IMR-90 (cell line): ENCODE data around the gene DCAF6. TPM values are rescaled to one million over a fixed set of nuclear protein-coding genes. Genes with fewer than 3 reads are reported as not detected.

Experiments used
- ATAC-seq: fragments of 200-7000 bp; cut with Tn5 transposase; 2 replicates; pipeline ENCODE4 v1.9.1; 2020; ENCODE audit warnings: low read depth, mild to moderate bottlenecking, moderate library complexity
- BruUV-seq: library from RNA; stranded (reverse); fragments of 400-500 nt; replicated peaks from 2 replicates; lab custom pipeline; 2021; lab: Mats Ljungman, UMichigan
- CTCF ChIA-PET: fragments of 300-600 bp; formaldehyde crosslinking; extraction: SDS; loops from one replicate; lab custom pipeline; 2021; ENCODE audit warnings: antibody characterized with exemption; lab: Yijun Ruan, JAX
- POLR2A ChIA-PET: fragments of 300-600 bp; sonication (Branson Sonifier 250); formaldehyde crosslinking; loops from one replicate; lab custom pipeline; 2022; ENCODE audit warnings: antibody characterized with exemption; ENCODE audit not compliant: unreplicated experiment; lab: Charles Lee
- DNase-seq: peaks from one replicate; pipeline ENCODE4 v3.0.0; 2013
- H2AFZ ChIP-seq: replicated peaks from 2 replicates; pipeline ENCODE3; 2013; ENCODE audit warnings: low read length, mild to moderate bottlenecking; ENCODE audit not compliant: poor library complexity
- H2AK5ac ChIP-seq: 2 replicates; pipeline ENCODE4 v1.6.1; 2013; ENCODE audit warnings: low read depth, low read length, inconsistent platforms
- H2AK9ac ChIP-seq: replicated peaks from 2 replicates; pipeline ENCODE3; 2013; ENCODE audit warnings: mild to moderate bottlenecking, low read depth, low read length, moderate library complexity; ENCODE audit not compliant: poor library complexity
- H2BK120ac ChIP-seq: 2 replicates; pipeline ENCODE4 v1.6.1; 2013; ENCODE audit warnings: low read depth, low read length, inconsistent platforms
- H2BK15ac ChIP-seq: 3 replicates; pipeline ENCODE4 v1.6.1; 2013; ENCODE audit warnings: low read depth, low read length, inconsistent platforms
- H2BK20ac ChIP-seq: 2 replicates; pipeline ENCODE4 v1.6.1; 2013; ENCODE audit warnings: low read depth, mild to moderate bottlenecking, inconsistent platforms, low read length, moderate library complexity
- H2BK5ac ChIP-seq: 2 replicates; pipeline ENCODE4 v1.6.1; 2013; ENCODE audit warnings: mild to moderate bottlenecking, low read depth, low read length, inconsistent platforms; ENCODE audit not compliant: poor library complexity, severe bottlenecking
- H3K14ac ChIP-seq: replicated peaks from 2 replicates; pipeline ENCODE4 v1.6.1; 2013; ENCODE audit warnings: low read depth, low read length, inconsistent platforms
- H3K18ac ChIP-seq: 2 replicates; pipeline ENCODE4 v1.6.1; 2013; ENCODE audit warnings: low read depth, low read length, control low read depth
- H3K23ac ChIP-seq: 2 replicates; pipeline ENCODE4 v1.6.1; 2013; ENCODE audit warnings: low read depth, low read length, inconsistent platforms
- H3K27ac ChIP-seq: 2 replicates; pipeline ENCODE4 v1.5.1; 2013; ENCODE audit warnings: mild to moderate bottlenecking, control low read depth, low read length; ENCODE audit not compliant: insufficient read depth
- H3K27me3 ChIP-seq: 2 replicates; pipeline ENCODE4 v1.6.1; 2013; ENCODE audit warnings: low read length; ENCODE audit not compliant: control insufficient read depth, insufficient read depth
- H3K36me3 ChIP-seq: 2 replicates; pipeline ENCODE4 v1.6.1; 2013; ENCODE audit warnings: low read length, mixed read lengths; ENCODE audit not compliant: control insufficient read depth, insufficient read depth
- H3K4ac ChIP-seq: 2 replicates; pipeline ENCODE4 v1.6.1; 2013; ENCODE audit warnings: low read depth, low read length, inconsistent platforms
- H3K4me1 ChIP-seq: 2 replicates; pipeline ENCODE4 v1.6.1; 2013; ENCODE audit warnings: low read length, mixed read lengths; ENCODE audit not compliant: control insufficient read depth, insufficient read depth
- H3K4me2 ChIP-seq: 2 replicates; pipeline ENCODE4 v1.6.1; 2013; ENCODE audit warnings: low read depth, mild to moderate bottlenecking, control low read depth, low read length, moderate library complexity
- H3K4me3 ChIP-seq: 2 replicates; pipeline ENCODE4 v1.5.1; 2013; ENCODE audit warnings: low read depth, mild to moderate bottlenecking, control low read depth, low read length, moderate library complexity; ENCODE audit not compliant: insufficient read depth
- H3K56ac ChIP-seq: 2 replicates; pipeline ENCODE4 v1.6.1; 2013; ENCODE audit warnings: low read length, inconsistent platforms; ENCODE audit not compliant: insufficient read depth; ENCODE audit errors: extremely low read depth
- H3K79me1 ChIP-seq, 2 experiments: 2 replicates each; pipeline ENCODE4 v1.6.1; 2013; ENCODE audit warnings: low read length in 2 of 2, inconsistent platforms in 1 of 2, low read depth in 1 of 2
- H3K9ac ChIP-seq: 2 replicates; pipeline ENCODE4 v1.6.1; 2013; ENCODE audit warnings: low read depth, low read length, control low read depth
- H3K9me1 ChIP-seq: 2 replicates; pipeline ENCODE4 v1.6.1; 2013; ENCODE audit warnings: low read length, inconsistent platforms; ENCODE audit not compliant: insufficient read depth
- H3K9me3 ChIP-seq: 2 replicates; pipeline ENCODE4 v1.6.1; 2013; ENCODE audit warnings: low read length; ENCODE audit not compliant: control insufficient read depth, insufficient read depth
- H4K20me1 ChIP-seq: 2 replicates; pipeline ENCODE4 v1.6.1; 2013; ENCODE audit warnings: low read length, inconsistent platforms; ENCODE audit not compliant: insufficient read depth
- H4K5ac ChIP-seq: 2 replicates; pipeline ENCODE4 v1.6.1; 2013; ENCODE audit warnings: mild to moderate bottlenecking, low read depth, low read length, control low read depth
- H4K8ac ChIP-seq, 2 experiments: 2 replicates each; pipeline ENCODE4 v1.6.1; 2013; ENCODE audit warnings: low read depth in 2 of 2, low read length in 2 of 2, control low read depth in 1 of 2, inconsistent platforms in 1 of 2
- H4K91ac ChIP-seq: 2 replicates; pipeline ENCODE4 v1.6.1; 2013; ENCODE audit warnings: low read depth, low read length, inconsistent platforms; ENCODE audit not compliant: insufficient read depth
- CEBPB ChIP-seq: IDR thresholded peaks from 2 replicates; pipeline ENCODE4 v1.6.1; 2012; ENCODE audit warnings: low read depth, low read length, improper control_type of control experiment
- CHD1 ChIP-seq: IDR thresholded peaks from 2 replicates; pipeline ENCODE4 v1.6.1; 2012; ENCODE audit warnings: low read depth, low read length, improper control_type of control experiment
- FOS ChIP-seq: fragments of 150-350 bp; IDR thresholded peaks from 2 replicates; pipeline ENCODE4 v1.6.1; 2016; ENCODE audit warnings: low read depth, low read length
- MAFK ChIP-seq: IDR thresholded peaks from 2 replicates; pipeline ENCODE4 v1.6.1; 2012; ENCODE audit warnings: low read depth, low read length, improper control_type of control experiment
- MAZ ChIP-seq: IDR thresholded peaks from 2 replicates; pipeline ENCODE4 v1.6.1; 2012; ENCODE audit warnings: low read depth, mild to moderate bottlenecking, low read length, improper control_type of control experiment, moderate library complexity, borderline replicate concordance
- RCOR1 ChIP-seq: IDR thresholded peaks from 2 replicates; pipeline ENCODE4 v1.6.1; 2012; ENCODE audit warnings: mild to moderate bottlenecking, low read length, improper control_type of control experiment; ENCODE audit not compliant: insufficient replicate concordance
- RFX5 ChIP-seq: IDR thresholded peaks from 2 replicates; pipeline ENCODE4 v1.8.0; 2012; ENCODE audit warnings: low read depth, mild to moderate bottlenecking, low read length, moderate library complexity
- SMC3 ChIP-seq: fragments of 150-350 bp; IDR thresholded peaks from 2 replicates; pipeline ENCODE4 v1.6.1; 2016; ENCODE audit warnings: low read depth, mild to moderate bottlenecking, antibody characterized with exemption, low read length, moderate library complexity
- dilution Hi-C: fragments of 300-500 bp; cut with HindIII; formaldehyde crosslinking; loops from one replicate; pipeline ENCODE4 v1.14.3; 2018; ENCODE audit warnings: low sequenced_read_pairs; ENCODE audit not compliant: unreplicated experiment
- in situ Hi-C: fragments of 300-500 bp; cut with MboI; formaldehyde crosslinking; loops from 3 replicates; pipeline ENCODE4 v1.14.3; 2019; ENCODE audit warnings: low sequenced_read_pairs, inconsistent platforms, mixed read lengths
- intact Hi-C: fragments of 100-400 bp; cut with micrococcal nuclease; formaldehyde crosslinking; loops from 2 replicates; pipeline ENCODE4 v1.10.0; 2022
- polyA plus RNA-seq, 3 experiments: library from polyadenylated mRNA; depleted of rRNA; stranded (reverse); fragments of >200 nt; gene quantifications; 2 replicates each; pipeline ENCODE4 v1.2.3, GENCODE V29; 2012; ENCODE audit warnings: low replicate concordance in 1 of 3
- total RNA-seq: library from RNA; depleted of rRNA; stranded (reverse); fragments of >200 nt; gene quantifications from 2 replicates; pipeline ENCODE4 v1.2.3, GENCODE V29; 2012

The DCAF6 gene
- total and polyA plus RNA-seq, 2 of the 4 experiments (the other 2 are of a cell fraction), result 60.4 to 88.7 TPM

DNA sequence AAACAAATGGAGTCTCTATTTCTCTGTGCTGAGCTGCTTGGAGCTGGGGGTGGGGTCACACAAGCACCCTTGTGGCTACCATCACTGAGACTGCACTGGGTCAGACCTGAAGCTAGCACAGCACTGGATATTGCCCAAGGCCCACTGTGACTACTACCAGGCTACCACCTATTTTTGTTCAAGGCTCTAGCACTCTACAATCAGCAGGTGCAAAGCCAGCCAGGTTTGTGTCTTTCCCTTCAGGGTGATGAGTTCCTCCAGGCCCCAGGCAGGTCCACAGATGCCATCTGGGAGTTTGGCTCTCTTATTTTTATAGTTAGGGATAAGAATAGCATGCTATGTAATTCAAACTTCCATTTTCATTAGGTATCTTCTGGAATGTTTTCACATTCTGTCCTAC, 46.1 kb upstream of the DCAF6 start:
- BruUV-seq, result no TSS peak
- H3K9me1 ChIP-seq, result no peaks in the 10 kb centered on the region
- no peak overlapping the region for H2AFZ ChIP-seq
- no peak overlapping the region for H3K4me3 ChIP-seq
- dilution Hi-C loops, result no loop called here
- ChIA-PET POLR2A (no interaction called here), CTCF (no interaction called here)
- no peak overlapping the region for H4K8ac ChIP-seq
- H4K5ac ChIP-seq, result no peak overlapping the region
- no peak overlapping the region for H4K91ac ChIP-seq
- no peak overlapping the region for H3K27ac ChIP-seq
- H2BK15ac ChIP-seq, result no peak overlapping the region
- H3K14ac ChIP-seq, result no peak overlapping the region
- no peaks in the 10 kb centered on the region for H3K9me3 ChIP-seq
- no peak overlapping the region for H3K9ac ChIP-seq
- no peak overlapping the region for H2BK120ac ChIP-seq
- no peak overlapping the region for H3K4ac ChIP-seq
- no peak overlapping the region for H2BK5ac ChIP-seq
- intact Hi-C loops, result no loop called here
- no peak overlapping the region for H2AK9ac ChIP-seq
- no peaks in the 10 kb centered on the region for H3K79me1 ChIP-seq
- no peak overlapping the region for H3K18ac ChIP-seq
- H2AK5ac ChIP-seq, result no peak overlapping the region
- no peak overlapping the region for H3K56ac ChIP-seq
- TF ChIP-seq MAFK (no peak), CEBPB (no peak), RFX5 (no peak), CHD1 (no peak), MAZ (no peak), RCOR1 (no peak), FOS (no peak), SMC3 (no peak)
- in situ Hi-C loops, result no loop called here
- no peaks in the 10 kb centered on the region for H3K36me3 ChIP-seq
- no peak overlapping the region for H3K4me2 ChIP-seq
- H3K4me1 ChIP-seq, result no peaks in the 10 kb centered on the region
- H2BK20ac ChIP-seq, result no peak overlapping the region
- no peak for DNase-seq
- no peaks in the 10 kb centered on the region for H3K27me3 ChIP-seq
- no peaks in the 10 kb centered on the region for H4K20me1 ChIP-seq
- no peak for ATAC-seq
- H3K23ac ChIP-seq, result no peak overlapping the region
